WERI-Rb-1 (cell line): ENCODE measurements around the gene RRP12.

Experiments used
- DNase-seq: peaks from one replicate; pipeline ENCODE4 v3.0.0-alpha.2; 2020
- H3K27ac ChIP-seq: fragments of 250-450 bp; sonication (Bioruptor Pico); 2 replicates; pipeline ENCODE4 v1.5.1; 2020; ENCODE audit warnings: mild to moderate bottlenecking, moderate library complexity
- H3K27me3 ChIP-seq: fragments of 250-450 bp; sonication (Bioruptor Pico); 2 replicates; pipeline ENCODE4 v1.5.1; 2021; ENCODE audit warnings: mild to moderate bottlenecking, low read depth, moderate library complexity; ENCODE audit not compliant: insufficient read depth, severe bottlenecking
- H3K36me3 ChIP-seq: fragments of 250-450 bp; sonication (Bioruptor Pico); 2 replicates; pipeline ENCODE4 v1.5.1; 2020; ENCODE audit warnings: mild to moderate bottlenecking, moderate library complexity
- H3K4me3 ChIP-seq: 2 replicates; pipeline ENCODE4 v1.5.1; 2011; ENCODE audit warnings: low read depth, mild to moderate bottlenecking, control low read depth, low read length
- H3K9me3 ChIP-seq: fragments of 250-450 bp; sonication (Bioruptor Pico); 2 replicates; pipeline ENCODE4 v1.5.1; 2021; ENCODE audit warnings: mild to moderate bottlenecking, moderate library complexity; ENCODE audit not compliant: severe bottlenecking
- TF ChIP-seq, protein P1 (sequence below): IDR thresholded peaks from 2 replicates; pipeline ENCODE4 v1.5.1; 2011; ENCODE audit warnings: low read depth, mild to moderate bottlenecking, control low read depth, inconsistent platforms, low read length

The RRP12 gene

DNA sequence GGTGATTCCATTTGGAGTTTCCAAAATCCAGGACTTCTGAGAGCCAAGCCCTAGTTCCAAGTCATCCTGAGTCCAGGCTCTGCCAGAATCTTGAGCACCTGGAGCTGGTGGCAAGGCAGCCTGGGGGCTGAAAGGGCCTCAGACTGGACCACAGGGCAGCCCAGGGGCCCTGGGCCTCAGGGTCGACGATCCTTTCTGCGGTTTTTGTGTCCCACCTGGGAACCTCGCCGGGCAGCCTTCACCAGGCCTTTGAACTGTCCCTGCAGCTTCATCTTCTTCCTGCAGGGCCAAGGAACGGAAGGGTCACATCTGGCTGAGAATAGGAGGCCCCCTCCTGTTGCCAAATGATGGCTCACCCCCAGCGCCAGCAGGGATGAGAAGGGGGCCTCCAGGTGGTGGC is 44.2 kb downstream of the RRP12 start:
- no peak overlapping the region for H3K4me3 ChIP-seq
- no peak overlapping the region for H3K27ac ChIP-seq
- DNase-seq: no peak
- H3K9me3 ChIP-seq: no peaks in the 10 kb centered on the region
- H3K27me3 ChIP-seq: no peaks in the 10 kb centered on the region
- H3K36me3 ChIP-seq: peaks cover 9% of the 10 kb centered on the region
- TF ChIP-seq, protein P1, sequence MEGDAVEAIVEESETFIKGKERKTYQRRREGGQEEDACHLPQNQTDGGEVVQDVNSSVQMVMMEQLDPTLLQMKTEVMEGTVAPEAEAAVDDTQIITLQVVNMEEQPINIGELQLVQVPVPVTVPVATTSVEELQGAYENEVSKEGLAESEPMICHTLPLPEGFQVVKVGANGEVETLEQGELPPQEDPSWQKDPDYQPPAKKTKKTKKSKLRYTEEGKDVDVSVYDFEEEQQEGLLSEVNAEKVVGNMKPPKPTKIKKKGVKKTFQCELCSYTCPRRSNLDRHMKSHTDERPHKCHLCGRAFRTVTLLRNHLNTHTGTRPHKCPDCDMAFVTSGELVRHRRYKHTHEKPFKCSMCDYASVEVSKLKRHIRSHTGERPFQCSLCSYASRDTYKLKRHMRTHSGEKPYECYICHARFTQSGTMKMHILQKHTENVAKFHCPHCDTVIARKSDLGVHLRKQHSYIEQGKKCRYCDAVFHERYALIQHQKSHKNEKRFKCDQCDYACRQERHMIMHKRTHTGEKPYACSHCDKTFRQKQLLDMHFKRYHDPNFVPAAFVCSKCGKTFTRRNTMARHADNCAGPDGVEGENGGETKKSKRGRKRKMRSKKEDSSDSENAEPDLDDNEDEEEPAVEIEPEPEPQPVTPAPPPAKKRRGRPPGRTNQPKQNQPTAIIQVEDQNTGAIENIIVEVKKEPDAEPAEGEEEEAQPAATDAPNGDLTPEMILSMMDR: no peak

DNA sequence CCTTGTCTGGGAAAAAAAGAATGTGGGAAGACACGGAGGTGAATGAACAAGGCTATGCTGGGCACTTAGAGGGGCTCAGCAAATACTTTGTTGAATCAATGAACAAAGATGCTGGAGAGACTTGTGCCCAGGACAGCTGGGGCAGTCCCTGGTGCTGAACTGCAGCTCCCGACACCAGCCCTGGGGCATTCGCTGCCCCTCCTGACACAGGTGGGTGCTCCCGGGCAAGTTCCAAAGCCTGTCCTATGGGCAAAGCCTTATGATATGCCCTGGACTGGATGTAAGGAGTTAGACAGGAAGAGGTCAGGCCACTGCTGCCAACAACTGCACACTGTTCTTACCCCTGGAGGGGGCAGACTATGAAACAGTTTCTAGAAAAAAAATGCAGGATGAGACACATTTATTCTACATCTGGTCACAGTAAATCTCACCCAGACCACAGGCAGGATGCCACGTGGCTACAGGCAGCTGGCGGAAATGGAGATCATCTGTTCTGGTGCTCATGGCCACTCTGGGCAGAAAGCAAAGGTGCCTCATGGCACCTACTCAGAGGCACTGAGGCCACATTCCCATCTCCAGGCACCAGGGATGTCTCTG is 44.7 kb downstream of the RRP12 start:
- Histone ChIP-seq H3K4me3 (no peak overlapping the region), H3K36me3 (peaks cover 9% of the 10 kb centered on the region), H3K9me3 (no peaks in the 10 kb centered on the region), H3K27ac (no peak overlapping the region), H3K27me3 (no peaks in the 10 kb centered on the region)
- TF ChIP-seq, protein P1: no peak
- DNase-seq: no peak

DNA sequence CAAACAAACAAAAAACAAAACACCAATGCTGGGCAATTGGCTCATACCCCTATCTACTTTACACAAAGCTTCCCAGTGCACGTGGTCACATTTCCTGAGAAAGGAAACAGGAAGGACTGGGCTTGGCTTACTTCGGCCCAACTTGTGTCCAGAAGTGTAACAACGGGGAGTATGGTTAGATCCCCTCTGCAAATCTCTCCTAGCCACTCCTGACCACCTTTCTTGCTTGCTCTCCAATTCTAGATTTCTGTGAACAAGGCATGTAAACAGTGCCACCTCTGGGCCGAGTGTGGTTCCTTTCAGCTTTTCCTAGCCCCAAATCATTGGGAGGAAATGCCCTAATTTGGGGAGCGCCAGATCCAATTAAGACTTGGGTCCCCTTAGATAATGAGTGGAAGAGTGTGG is 45.6 kb downstream of the RRP12 start:
- Histone ChIP-seq H3K27ac (no peak overlapping the region), H3K36me3 (peaks cover 9% of the 10 kb centered on the region)
- DNase-seq: no peak

DNA sequence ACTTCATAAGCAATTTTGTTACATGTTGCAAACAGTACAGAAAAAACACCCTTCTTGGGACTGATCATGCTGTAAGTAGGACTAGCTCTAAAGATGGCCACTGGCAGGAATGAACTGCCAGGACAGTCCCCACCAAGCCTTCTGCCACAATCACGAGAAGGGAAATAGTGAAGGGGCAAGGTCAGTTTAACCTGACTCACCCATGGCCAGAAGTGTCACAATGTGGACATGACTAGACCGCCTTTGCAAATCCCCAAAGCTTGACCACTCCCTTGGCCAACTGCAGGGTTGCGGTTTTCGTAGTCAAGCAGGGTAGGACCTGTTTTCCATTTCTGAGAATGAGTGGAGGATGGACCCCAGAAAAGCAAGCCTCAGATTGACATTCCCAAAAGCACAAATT is 47.2 kb downstream of the RRP12 start:
- DNase-seq: no peak
- H3K9me3 ChIP-seq: no peaks in the 10 kb centered on the region
- TF ChIP-seq, protein P1: no peak
- no peak overlapping the region for H3K27ac ChIP-seq
- H3K27me3 ChIP-seq: no peaks in the 10 kb centered on the region
- H3K4me3 ChIP-seq: no peak overlapping the region
- peaks cover 9% of the 10 kb centered on the region for H3K36me3 ChIP-seq

More for the DNA sequence above, 45.6 kb downstream of the RRP12 start:
- H3K4me3 ChIP-seq: no peak overlapping the region
- H3K27me3 ChIP-seq: no peaks in the 10 kb centered on the region
- TF ChIP-seq, protein P1: peak; percentile 60
- H3K9me3 ChIP-seq: no peaks in the 10 kb centered on the region

DNA sequence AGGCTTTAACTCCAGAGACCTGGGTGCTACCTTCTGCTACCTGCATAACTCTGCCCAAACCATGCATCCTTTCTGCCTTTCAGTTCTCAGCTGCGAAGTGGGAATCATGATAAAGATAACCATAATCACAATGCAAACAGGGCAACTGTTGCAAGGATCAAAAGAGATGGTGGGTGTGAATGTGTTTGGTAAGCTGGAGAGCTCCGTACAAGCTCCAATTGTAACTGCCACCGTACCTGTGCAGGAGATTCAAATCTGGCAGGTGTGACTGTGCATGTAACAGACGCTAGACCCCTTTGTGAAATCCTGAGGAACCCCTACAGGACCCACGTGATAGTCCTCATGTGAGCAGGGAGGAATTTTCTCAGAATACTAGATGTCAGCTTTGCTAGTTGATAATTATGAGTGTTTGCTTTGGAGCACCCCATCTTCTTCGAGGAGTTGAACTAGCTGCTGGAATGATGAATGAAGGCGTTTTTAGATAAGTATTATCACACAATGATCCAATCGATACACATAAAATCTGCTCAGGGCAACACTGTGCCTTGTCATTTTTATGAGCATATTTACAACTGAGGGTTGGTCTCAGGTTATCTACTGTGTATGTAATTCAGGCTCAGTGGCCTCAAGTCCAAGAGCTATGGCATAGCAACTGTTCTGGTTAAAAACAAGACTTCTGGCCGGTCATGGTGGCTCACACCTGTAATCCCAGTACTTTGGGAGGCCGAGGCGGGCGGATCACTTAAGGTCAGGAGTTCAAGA is 51.2 kb downstream of the RRP12 start:
- no peak overlapping the region for H3K27ac ChIP-seq
- H3K9me3 ChIP-seq: no peaks in the 10 kb centered on the region
- no peak for DNase-seq
- H3K36me3 ChIP-seq: no peaks in the 10 kb centered on the region
- TF ChIP-seq, protein P1: no peak
- H3K27me3 ChIP-seq: no peaks in the 10 kb centered on the region
- H3K4me3 ChIP-seq: no peak overlapping the region
